H9 (cell line): ENCODE results near the gene TMTC1. TPM values are rescaled to one million over a fixed set of nuclear protein-coding genes. Genes with fewer than 3 reads are reported as not detected.

Experiments used
- DNase-seq: peaks from one replicate; pipeline ENCODE4 v3.0.0-alpha.2; 2017
- H2AFZ ChIP-seq: one replicate; pipeline ENCODE4 v1.6.1; 2013; ENCODE audit warnings: mild to moderate bottlenecking, low read length, control low read depth, moderate library complexity
- H2AK5ac ChIP-seq: 2 replicates; pipeline ENCODE4 v1.6.1; 2013; ENCODE audit warnings: low read length, control low read depth, mixed read lengths; ENCODE audit not compliant: insufficient read length
- H2BK120ac ChIP-seq: one replicate; pipeline ENCODE4 v1.6.1; 2013; ENCODE audit warnings: low read depth, mild to moderate bottlenecking, low read length, control low read depth, inconsistent platforms; ENCODE audit not compliant: poor library complexity, severe bottlenecking
- H2BK12ac ChIP-seq: 2 replicates; pipeline ENCODE4 v1.6.1; 2013; ENCODE audit warnings: low read length, control low read depth, mixed read lengths, low read depth; ENCODE audit not compliant: insufficient read length
- H2BK15ac ChIP-seq: 2 replicates; pipeline ENCODE4 v1.6.1; 2013; ENCODE audit warnings: low read depth, low read length, control low read depth
- H2BK20ac ChIP-seq: one replicate; pipeline ENCODE4 v1.6.1; 2013; ENCODE audit warnings: low read depth, mild to moderate bottlenecking, low read length, control low read depth, inconsistent platforms; ENCODE audit not compliant: poor library complexity, severe bottlenecking
- H2BK5ac ChIP-seq: 2 replicates; pipeline ENCODE4 v1.6.1; 2013; ENCODE audit warnings: low read length, control low read depth, mixed read lengths; ENCODE audit not compliant: insufficient read length
- H3K14ac ChIP-seq: 2 replicates; pipeline ENCODE4 v1.6.1; 2013; ENCODE audit warnings: low read length, control low read depth; ENCODE audit not compliant: insufficient read depth
- H3K18ac ChIP-seq: 2 replicates; pipeline ENCODE4 v1.6.1; 2013; ENCODE audit warnings: low read depth, mild to moderate bottlenecking, mixed read lengths, low read length, control low read depth; ENCODE audit not compliant: insufficient read length
- H3K23ac ChIP-seq: 2 replicates; pipeline ENCODE4 v1.6.1; 2013; ENCODE audit warnings: low read length, control low read depth, mixed read lengths, low read depth; ENCODE audit not compliant: insufficient read length
- H3K23me2 ChIP-seq: 2 replicates; pipeline ENCODE4 v1.6.1; 2013; ENCODE audit warnings: low read depth, mild to moderate bottlenecking, mixed read lengths, low read length, control low read depth; ENCODE audit not compliant: insufficient read length, poor library complexity, severe bottlenecking
- H3K27ac ChIP-seq: 2 replicates; pipeline ENCODE4 v1.5.1; 2013; ENCODE audit warnings: low read length, control low read depth, mixed read lengths, low read depth; ENCODE audit not compliant: insufficient read length
- H3K27me3 ChIP-seq: 2 replicates; pipeline ENCODE4 v1.6.1; 2013; ENCODE audit warnings: low read length, control low read depth, inconsistent platforms; ENCODE audit not compliant: insufficient read depth
- H3K4ac ChIP-seq: 2 replicates; pipeline ENCODE4 v1.6.1; 2013; ENCODE audit warnings: low read depth, mild to moderate bottlenecking, control low read depth, inconsistent platforms, low read length, moderate library complexity
- H3K4me1 ChIP-seq: 2 replicates; pipeline ENCODE4 v1.6.1; 2013; ENCODE audit warnings: low read length, control low read depth, inconsistent platforms; ENCODE audit not compliant: insufficient read depth
- H3K4me2 ChIP-seq: 2 replicates; pipeline ENCODE4 v1.6.1; 2013; ENCODE audit warnings: low read length, control low read depth, mixed read lengths; ENCODE audit not compliant: insufficient read length, insufficient read depth
- H3K56ac ChIP-seq: 2 replicates; pipeline ENCODE4 v1.6.1; 2013; ENCODE audit warnings: low read depth, mild to moderate bottlenecking, mixed read lengths, low read length, control low read depth; ENCODE audit not compliant: insufficient read length
- H3K79me1 ChIP-seq: 2 replicates; pipeline ENCODE4 v1.6.1; 2013; ENCODE audit warnings: low read depth, mild to moderate bottlenecking, moderate library complexity, low read length, control low read depth, inconsistent platforms; ENCODE audit not compliant: insufficient read depth, poor library complexity, severe bottlenecking
- H3K79me2 ChIP-seq: 2 replicates; pipeline ENCODE4 v1.6.1; 2013; ENCODE audit warnings: low read length, control low read depth, inconsistent platforms; ENCODE audit not compliant: insufficient read depth
- H3K9ac ChIP-seq: 2 replicates; pipeline ENCODE4 v1.6.1; 2013; ENCODE audit warnings: low read length, control low read depth, mixed read lengths; ENCODE audit not compliant: insufficient read length; ENCODE audit errors: extremely low read depth
- H3K9me3 ChIP-seq: one replicate; pipeline ENCODE4 v1.6.1; 2013; ENCODE audit warnings: low read depth, low read length, inconsistent platforms; ENCODE audit not compliant: control insufficient read depth
- H3T11ph ChIP-seq: one replicate; pipeline ENCODE4 v1.6.1; 2013; ENCODE audit warnings: mild to moderate bottlenecking, low read length, control low read depth, inconsistent platforms
- H4K20me1 ChIP-seq: one replicate; pipeline ENCODE4 v1.6.1; 2013; ENCODE audit not compliant: control insufficient read depth, insufficient read length, insufficient read depth
- H4K5ac ChIP-seq: 2 replicates; pipeline ENCODE4 v1.6.1; 2013; ENCODE audit warnings: low read depth, mild to moderate bottlenecking, mixed read lengths, low read length, control low read depth; ENCODE audit not compliant: insufficient read length
- H4K8ac ChIP-seq: replicated peaks from 2 replicates; pipeline ENCODE4 v1.6.1; 2013; ENCODE audit warnings: low read length, control low read depth, mixed read lengths, low read depth; ENCODE audit not compliant: insufficient read length
- H4K91ac ChIP-seq: 2 replicates; pipeline ENCODE4 v1.6.1; 2013; ENCODE audit warnings: low read depth, mild to moderate bottlenecking, moderate library complexity, mixed read lengths, low read length, control low read depth; ENCODE audit not compliant: insufficient read length
- H3K27ac Mint-ChIP-seq, 3 experiments: 2 replicates in 2 of 3; 3 replicates in 1 of 3; pipeline ENCODE4 v1.8.0; 2020 to 2021; ENCODE audit warnings: mixed read lengths in 3 of 3, mild to moderate bottlenecking in 1 of 3, moderate library complexity in 1 of 3
- H3K27me3 Mint-ChIP-seq: 2 replicates; pipeline ENCODE4 v1.8.0; 2021; ENCODE audit warnings: low read depth, mild to moderate bottlenecking, moderate library complexity, mixed read lengths
- H3K36me3 Mint-ChIP-seq, 3 experiments: 2 replicates in 2 of 3; 3 replicates in 1 of 3; pipeline ENCODE4 v1.8.0; 2020 to 2021; ENCODE audit warnings: low read depth in 3 of 3, mixed read lengths in 3 of 3; ENCODE audit not compliant: insufficient read depth in 1 of 3
- H3K4me1 Mint-ChIP-seq, 2 experiments: 2 replicates each; pipeline ENCODE4 v1.8.0; 2020; ENCODE audit warnings: mixed read lengths in 2 of 2
- H3K4me3 Mint-ChIP-seq, 2 experiments: 2 replicates in 1 of 2; 3 replicates in 1 of 2; pipeline ENCODE4 v1.8.0; 2020 to 2021; ENCODE audit warnings: mild to moderate bottlenecking in 2 of 2, mixed read lengths in 2 of 2, moderate library complexity in 1 of 2
- H3K9me3 Mint-ChIP-seq, 2 experiments: 2 replicates in 1 of 2; 3 replicates in 1 of 2; pipeline ENCODE4 v1.8.0; 2020; ENCODE audit warnings: mild to moderate bottlenecking in 2 of 2, mixed read lengths in 2 of 2, moderate library complexity in 1 of 2
- WGBS: extraction: QIAGEN DNeasy Blood & Tissue Kit; methylation state at CpG from one replicate; pipeline ENCODE4 v1.1.7; 2013; ENCODE audit warnings: missing lambda C conversion rate, low lambda C conversion rate, mixed read lengths; ENCODE audit not compliant: insufficient read length; ENCODE audit errors: extremely low coverage; 5-methylcytosine and 5-hydroxymethylcytosine counted together
- total RNA-seq: library from RNA; stranded (reverse); gene quantifications from 2 replicates; pipeline ENCODE4 v1.2.1, GENCODE V29; 2021
- TF ChIP-seq, protein P1 (sequence below): fragments of 200-600 bp; sonication (generic); conservative IDR thresholded peaks from 3 replicates; pipeline ENCODE4 v1.8.0; 2021; ENCODE audit warnings: antibody characterized with exemption, mild to moderate bottlenecking

Gene TMTC1
- total RNA-seq, 1 experiment from 2014 or later: 16.1 TPM

DNA sequence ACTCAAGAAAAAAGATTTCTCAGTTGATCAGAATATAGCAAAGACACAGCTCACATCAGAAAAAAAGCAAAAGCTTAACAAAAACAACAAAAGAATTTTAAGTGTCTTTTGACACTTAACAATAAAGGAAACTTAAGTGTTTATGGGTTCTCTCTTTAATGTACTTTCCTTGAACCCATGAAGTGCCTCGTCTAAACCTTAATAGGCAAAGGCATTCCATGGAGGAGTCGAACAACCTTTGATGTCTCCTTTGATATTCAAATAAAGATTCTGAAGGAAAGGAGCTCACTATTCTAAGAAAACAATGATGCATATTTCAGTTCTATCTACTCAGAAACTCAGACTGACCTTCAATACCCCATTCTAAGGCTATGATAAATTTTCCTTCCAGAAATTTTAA lies 116.7 kb downstream of the TMTC1 start:
- Histone ChIP-seq H3K9me3 (no peaks in the 10 kb centered on the region), H4K5ac (no peak overlapping the region), H3K9ac (no peak overlapping the region), H3K4me2 (no peak overlapping the region), H3K18ac (no peak overlapping the region), H4K20me1 (no peaks in the 10 kb centered on the region), H2BK15ac (no peak overlapping the region), H2AFZ (no peak overlapping the region), H3K27ac (no peak overlapping the region), H3K4ac (no peak overlapping the region), H3K27me3 (no peaks in the 10 kb centered on the region), H3K14ac (no peak overlapping the region), H3K79me2 (no peaks in the 10 kb centered on the region), H2BK20ac (no peak overlapping the region), H3K23me2 (no peaks in the 10 kb centered on the region), H4K8ac (no peak overlapping the region), H3K56ac (no peak overlapping the region), H3K79me1 (no peaks in the 10 kb centered on the region), H2BK12ac (no peak overlapping the region), H2BK120ac (no peak overlapping the region), H4K91ac (no peak overlapping the region), H3K23ac (no peak overlapping the region), H2AK5ac (no peak overlapping the region), H3T11ph (no peak overlapping the region), H2BK5ac (no peak overlapping the region), H3K4me1 (peaks cover 2% of the 10 kb centered on the region; the same call in 1 of the 2 replicates)
- Mint-ChIP-seq H3K27me3 (no peaks in the 10 kb centered on the region), H3K4me1 (peaks cover 25 to 30% of the 10 kb centered on the region in 2 experiments), H3K9me3 (no peaks in the 10 kb centered on the region; a peak in 1 of 5 replicates), H3K27ac (no peak overlapping the region), H3K4me3 (no peak overlapping the region), H3K36me3 (peaks cover 0 to 8% (median 3%) of the 10 kb centered on the region in 3 experiments; a peak in 4 of 7 replicates)
- WGBS: no CpG with 5 or more reads among the region's 2 CpGs
- TF ChIP-seq, protein P1, sequence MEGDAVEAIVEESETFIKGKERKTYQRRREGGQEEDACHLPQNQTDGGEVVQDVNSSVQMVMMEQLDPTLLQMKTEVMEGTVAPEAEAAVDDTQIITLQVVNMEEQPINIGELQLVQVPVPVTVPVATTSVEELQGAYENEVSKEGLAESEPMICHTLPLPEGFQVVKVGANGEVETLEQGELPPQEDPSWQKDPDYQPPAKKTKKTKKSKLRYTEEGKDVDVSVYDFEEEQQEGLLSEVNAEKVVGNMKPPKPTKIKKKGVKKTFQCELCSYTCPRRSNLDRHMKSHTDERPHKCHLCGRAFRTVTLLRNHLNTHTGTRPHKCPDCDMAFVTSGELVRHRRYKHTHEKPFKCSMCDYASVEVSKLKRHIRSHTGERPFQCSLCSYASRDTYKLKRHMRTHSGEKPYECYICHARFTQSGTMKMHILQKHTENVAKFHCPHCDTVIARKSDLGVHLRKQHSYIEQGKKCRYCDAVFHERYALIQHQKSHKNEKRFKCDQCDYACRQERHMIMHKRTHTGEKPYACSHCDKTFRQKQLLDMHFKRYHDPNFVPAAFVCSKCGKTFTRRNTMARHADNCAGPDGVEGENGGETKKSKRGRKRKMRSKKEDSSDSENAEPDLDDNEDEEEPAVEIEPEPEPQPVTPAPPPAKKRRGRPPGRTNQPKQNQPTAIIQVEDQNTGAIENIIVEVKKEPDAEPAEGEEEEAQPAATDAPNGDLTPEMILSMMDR: no peak
- no peak for DNase-seq
